Upper lobe of left lung (tissue), 4 donors: ENCODE data around the gene ASIC3.

Experiments used
- EP300 ChIP-seq, 4 donors: sonication (generic); formaldehyde crosslinking; IDR thresholded peaks; one replicate each; pipeline ENCODE4 v1.5.1; 2017; ENCODE audit warnings: antibody characterized with exemption in 4 of 4, control low read depth in 2 of 4
- POLR2A ChIP-seq, 4 donors: fragments of 450-650 bp; IDR thresholded peaks; one replicate each; pipeline ENCODE4 v1.5.1; 2016 to 2017; ENCODE audit warnings: antibody characterized with exemption in 4 of 4, mild to moderate bottlenecking in 2 of 4
- POLR2AphosphoS5 ChIP-seq, 2 donors: sonication (generic); formaldehyde crosslinking; IDR thresholded peaks; one replicate each; pipeline ENCODE4 v1.5.1; 2017; ENCODE audit warnings: antibody characterized with exemption in 2 of 2
- TF ChIP-seq, protein P1 (sequence below), 6 experiments: fragments of 450-650 bp in 4 of 6; fragments of 200-600 bp in 2 of 6; sonication (generic) in 2 of 6; IDR thresholded peaks; one replicate each; pipeline ENCODE4 v1.5.1; 2016 to 2019; ENCODE audit warnings: antibody characterized with exemption in 6 of 6

- TF ChIP-seq, protein P1, sequence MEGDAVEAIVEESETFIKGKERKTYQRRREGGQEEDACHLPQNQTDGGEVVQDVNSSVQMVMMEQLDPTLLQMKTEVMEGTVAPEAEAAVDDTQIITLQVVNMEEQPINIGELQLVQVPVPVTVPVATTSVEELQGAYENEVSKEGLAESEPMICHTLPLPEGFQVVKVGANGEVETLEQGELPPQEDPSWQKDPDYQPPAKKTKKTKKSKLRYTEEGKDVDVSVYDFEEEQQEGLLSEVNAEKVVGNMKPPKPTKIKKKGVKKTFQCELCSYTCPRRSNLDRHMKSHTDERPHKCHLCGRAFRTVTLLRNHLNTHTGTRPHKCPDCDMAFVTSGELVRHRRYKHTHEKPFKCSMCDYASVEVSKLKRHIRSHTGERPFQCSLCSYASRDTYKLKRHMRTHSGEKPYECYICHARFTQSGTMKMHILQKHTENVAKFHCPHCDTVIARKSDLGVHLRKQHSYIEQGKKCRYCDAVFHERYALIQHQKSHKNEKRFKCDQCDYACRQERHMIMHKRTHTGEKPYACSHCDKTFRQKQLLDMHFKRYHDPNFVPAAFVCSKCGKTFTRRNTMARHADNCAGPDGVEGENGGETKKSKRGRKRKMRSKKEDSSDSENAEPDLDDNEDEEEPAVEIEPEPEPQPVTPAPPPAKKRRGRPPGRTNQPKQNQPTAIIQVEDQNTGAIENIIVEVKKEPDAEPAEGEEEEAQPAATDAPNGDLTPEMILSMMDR (IDR thresholded peaks at IDR 0.05), result no peak
- TF ChIP-seq POLR2A (IDR thresholded peaks at IDR 0.05) (no peak), EP300 (IDR thresholded peaks at IDR 0.05) (no peak), POLR2AphosphoS5 (IDR thresholded peaks at IDR 0.05) (no peak)
These were observed 16.1 kb downstream of the ASIC3 start for GRCh38 chr7:151064454-151064853.
